B cell (primary cell): Measurements from ENCODE around the gene PMP22.

Source experiments
- CTCF ChIP-seq: fragments of 200-600 bp; IDR thresholded peaks from one replicate; pipeline ENCODE4 v1.8.0; 2022; ENCODE audit warnings: antibody characterized with exemption, mild to moderate bottlenecking
- EZH2 ChIP-seq: IDR thresholded peaks from 2 replicates; pipeline ENCODE4 v1.6.1; 2012; ENCODE audit warnings: borderline replicate concordance, low read depth, mild to moderate bottlenecking, moderate library complexity, low read length; ENCODE audit not compliant: insufficient read depth, poor library complexity, severe bottlenecking

GRCh38 chr17:15303268-15303667, 38.1 kb upstream of the PMP22 start:
- TF ChIP-seq CTCF: no peak
- TF ChIP-seq EZH2: no peak
